Activated naive CD4-positive, alpha-beta T cell treated with anti-CD3 and anti-CD28 coated beads, Interleukin-2, amount 10 ng/mL, durations not matched to agents 7 days and 5 days (primary cell): ENCODE measurements around the gene DDX31.
"Not testable (repeated sequence)": the region's sequence is repeated elsewhere in the genome, so short reads cannot be mapped to it uniquely, and the experiment has no call there.

Experiments
- CTCF ChIA-PET: fragments of 350-600 bp; sonication (Branson Sonifier 250); formaldehyde crosslinking; loops from one replicate; lab custom pipeline; 2021; ENCODE audit warnings: antibody characterized with exemption; lab: Charles Lee
- DNase-seq: peaks from one replicate; pipeline ENCODE4 v3.0.0-alpha.2; 2020
- H3K27ac Mint-ChIP-seq: one replicate; pipeline ENCODE4 v1.8.0; 2021; ENCODE audit warnings: mild to moderate bottlenecking, moderate library complexity, mixed read lengths
- H3K27me3 Mint-ChIP-seq: one replicate; pipeline ENCODE4 v1.8.0; 2021; ENCODE audit warnings: mild to moderate bottlenecking, mixed read lengths
- H3K36me3 Mint-ChIP-seq: one replicate; pipeline ENCODE4 v1.8.0; 2021; ENCODE audit warnings: mixed read lengths
- H3K4me1 Mint-ChIP-seq: one replicate; pipeline ENCODE4 v1.8.0; 2021; ENCODE audit warnings: mixed read lengths
- H3K4me3 Mint-ChIP-seq: one replicate; pipeline ENCODE4 v1.8.0; 2021; ENCODE audit warnings: mild to moderate bottlenecking, moderate library complexity, mixed read lengths
- H3K9me3 Mint-ChIP-seq: one replicate; pipeline ENCODE4 v1.8.0; 2021; ENCODE audit warnings: mixed read lengths

DDX31 gene

GRCh38 chr9:132582786-132583583, 86.8 kb downstream of the DDX31 start:
- no peak overlapping the region for H3K4me3 Mint-ChIP-seq
- no peak for DNase-seq

GRCh38 chr9:132582276-132582785, 87.5 kb downstream of the DDX31 start, which contains the start of gene BARHL1:
TSS of gene BARHL1 (plus strand) at chr9:132582606. CDS start at chr9:132582798, 192 bp downstream.
- Mint-ChIP-seq H3K9me3 (no peaks in the 10 kb centered on the region), H3K27ac (peak within 1 kb of the TSS; percentile 83), H3K4me3 (peak within 1 kb of the TSS; percentile 62), H3K36me3 (no peaks in the 10 kb centered on the region), H3K27me3 (peaks cover 100% of the 10 kb centered on the region), H3K4me1 (peaks cover 10% of the 10 kb centered on the region)
- CTCF ChIA-PET = no interaction called here
- no peak for DNase-seq

More at GRCh38 chr9:132582786-132583583, 86.8 kb downstream of the DDX31 start:
- no peaks in the 10 kb centered on the region for H3K36me3 Mint-ChIP-seq
- H3K9me3 Mint-ChIP-seq = no peaks in the 10 kb centered on the region
- peaks cover 100% of the 10 kb centered on the region for H3K27me3 Mint-ChIP-seq
- CTCF ChIA-PET = no interaction called here
- peak overlapping the region; percentile 24 for H3K27ac Mint-ChIP-seq
- H3K4me1 Mint-ChIP-seq = peaks cover 10% of the 10 kb centered on the region

GRCh38 chr9:132579427-132579798, 90.4 kb downstream of the DDX31 start:
- no peak overlapping the region for H3K27ac Mint-ChIP-seq
- CTCF ChIA-PET = interaction anchor here (0.7 to 1.3 kb wide), 2 partner anchors 165 to 169 kb away, joined by 3 to 6 read pairs; partner anchors contain the start of gene CFAP77
- H3K4me3 Mint-ChIP-seq = no peak overlapping the region
- H3K27me3 Mint-ChIP-seq = peaks cover 98% of the 10 kb centered on the region
- no peaks in the 10 kb centered on the region for H3K9me3 Mint-ChIP-seq
- DNase-seq = no peak
- no peaks in the 10 kb centered on the region for H3K36me3 Mint-ChIP-seq
- peaks cover 10% of the 10 kb centered on the region for H3K4me1 Mint-ChIP-seq

- H3K36me3 Mint-ChIP-seq = no peaks in the 10 kb centered on the region
These were observed 91.3 kb downstream of the DDX31 start for GRCh38 chr9:132578367-132578932.

GRCh38 chr9:132577119-132577518, 92.7 kb downstream of the DDX31 start:
- H3K27me3 Mint-ChIP-seq = peaks cover 86% of the 10 kb centered on the region
- H3K4me1 Mint-ChIP-seq = peaks cover 10% of the 10 kb centered on the region
- DNase-seq = no peak
- H3K9me3 Mint-ChIP-seq = no peaks in the 10 kb centered on the region
- CTCF ChIA-PET = interaction anchor here (6.5 kb wide), 1 partner anchor 164 kb away, joined by 57 read pairs; no protein-coding TSS in a partner anchor
- no peaks in the 10 kb centered on the region for H3K36me3 Mint-ChIP-seq
- no peak overlapping the region for H3K4me3 Mint-ChIP-seq
- H3K27ac Mint-ChIP-seq = no peak overlapping the region

More at GRCh38 chr9:132578367-132578932, 91.3 kb downstream of the DDX31 start:
- Mint-ChIP-seq H3K4me3 (no peak overlapping the region), H3K27ac (peak overlapping the region; percentile 59), H3K27me3 (peaks cover 93% of the 10 kb centered on the region), H3K4me1 (peaks cover 10% of the 10 kb centered on the region), H3K9me3 (no peaks in the 10 kb centered on the region)
- CTCF ChIA-PET = interaction anchor here (1.3 kb wide), 1 partner anchor 164 kb away, joined by 6 read pairs; no protein-coding TSS in a partner anchor
- DNase-seq = no peak

GRCh38 chr9:132575811-132576210, 94.0 kb downstream of the DDX31 start:
- peaks cover 78% of the 10 kb centered on the region for H3K27me3 Mint-ChIP-seq
- no peaks in the 10 kb centered on the region for H3K9me3 Mint-ChIP-seq
- CTCF ChIA-PET = interaction anchor here (0.6 to 6.5 kb wide), 4 partner anchors 68 to 404 kb away, joined by 5 to 57 read pairs (median 11); partner anchors contain the start of gene CFAP77
- no peaks in the 10 kb centered on the region for H3K36me3 Mint-ChIP-seq
- DNase-seq = no peak
- no peaks in the 10 kb centered on the region for H3K4me1 Mint-ChIP-seq
- no peak overlapping the region for H3K4me3 Mint-ChIP-seq
- no peak overlapping the region for H3K27ac Mint-ChIP-seq

GRCh38 chr9:132575005-132575609, 94.7 kb downstream of the DDX31 start:
- CTCF ChIA-PET = interaction anchor here (0.6 to 6.5 kb wide), 5 partner anchors 67 to 337 kb away, joined by 3 to 57 read pairs (median 5); partner anchors contain the start of gene CFAP77
- Mint-ChIP-seq H3K4me1 (no peaks in the 10 kb centered on the region), H3K36me3 (no peaks in the 10 kb centered on the region), H3K27ac (no peak overlapping the region), H3K9me3 (no peaks in the 10 kb centered on the region), H3K27me3 (peaks cover 71% of the 10 kb centered on the region), H3K4me3 (no peak overlapping the region)
- DNase-seq = peak; percentile 75

- no peak overlapping the region for H3K4me3 Mint-ChIP-seq
- CTCF ChIA-PET = interaction anchor here (1.6 to 6.5 kb wide), 2 partner anchors 160 to 163 kb away, joined by 4 to 57 read pairs; partner anchors contain the start of gene CFAP77
- H3K27me3 Mint-ChIP-seq = peaks cover 50% of the 10 kb centered on the region
- H3K9me3 Mint-ChIP-seq = no peaks in the 10 kb centered on the region
- DNase-seq = no peak
- H3K36me3 Mint-ChIP-seq = no peaks in the 10 kb centered on the region
- H3K27ac Mint-ChIP-seq = no peak overlapping the region
- H3K4me1 Mint-ChIP-seq = no peaks in the 10 kb centered on the region
These were observed 96.9 kb downstream of the DDX31 start for GRCh38 chr9:132572921-132573320.

GRCh38 chr9:132571806-132572600, 97.8 kb downstream of the DDX31 start:
- Mint-ChIP-seq H3K27ac (no peak overlapping the region), H3K9me3 (no peaks in the 10 kb centered on the region), H3K27me3 (peaks cover 40% of the 10 kb centered on the region), H3K4me3 (no peak overlapping the region), H3K4me1 (no peaks in the 10 kb centered on the region), H3K36me3 (no peaks in the 10 kb centered on the region)
- DNase-seq = no peak
- CTCF ChIA-PET = interaction anchor here (6.5 kb wide), 1 partner anchor 159 kb away, joined by 57 read pairs; no protein-coding TSS in a partner anchor

GRCh38 chr9:132568787-132569186, 101.0 kb downstream of the DDX31 start:
- peaks cover 30% of the 10 kb centered on the region for H3K27me3 Mint-ChIP-seq
- H3K4me1 Mint-ChIP-seq, H3K27ac Mint-ChIP-seq, H3K36me3 Mint-ChIP-seq, H3K4me3 Mint-ChIP-seq, DNase-seq, H3K9me3 Mint-ChIP-seq, CTCF ChIA-PET: not testable (repeated sequence)

- no peak for DNase-seq
- Mint-ChIP-seq H3K27me3 (peaks cover 53% of the 10 kb centered on the region), H3K4me3 (no peak overlapping the region), H3K27ac (no peak overlapping the region), H3K4me1 (peaks cover 3% of the 10 kb centered on the region), H3K9me3 (peaks cover 3% of the 10 kb centered on the region), H3K36me3 (no peaks in the 10 kb centered on the region)
- CTCF ChIA-PET = interaction anchor here (2.2 kb wide), 1 partner anchor 152 kb away, joined by 6 read pairs; no protein-coding TSS in a partner anchor
These were observed 105.3 kb downstream of the DDX31 start for GRCh38 chr9:132564526-132564925.

- no peak for DNase-seq
- Mint-ChIP-seq H3K27ac (no peak overlapping the region), H3K27me3 (peaks cover 58% of the 10 kb centered on the region), H3K4me1 (peaks cover 3% of the 10 kb centered on the region), H3K4me3 (no peak overlapping the region), H3K36me3 (no peaks in the 10 kb centered on the region), H3K9me3 (peaks cover 3% of the 10 kb centered on the region)
- CTCF ChIA-PET = interaction anchor here (1.1 kb wide), 1 partner anchor 150 kb away, joined by 4 read pairs; no protein-coding TSS in a partner anchor
These were observed 107.5 kb downstream of the DDX31 start for GRCh38 chr9:132562306-132562573.

- H3K9me3 Mint-ChIP-seq = peaks cover 3% of the 10 kb centered on the region
- H3K4me1 Mint-ChIP-seq = peaks cover 3% of the 10 kb centered on the region
These were observed 109.1 kb downstream of the DDX31 start for GRCh38 chr9:132560616-132561202.

More at GRCh38 chr9:132560616-132561202, 109.1 kb downstream of the DDX31 start:
- no peak overlapping the region for H3K4me3 Mint-ChIP-seq
- DNase-seq = no peak
- H3K27me3 Mint-ChIP-seq = peaks cover 64% of the 10 kb centered on the region
- no peaks in the 10 kb centered on the region for H3K36me3 Mint-ChIP-seq
- CTCF ChIA-PET = interaction anchor here (0.6 kb wide), 2 partner anchors 123 to 141 kb away, joined by 3 read pairs; no protein-coding TSS in a partner anchor
- no peak overlapping the region for H3K27ac Mint-ChIP-seq
